ENCODE results near the gene EXTL1. TPM values are rescaled to one million over a fixed set of nuclear protein-coding genes. Genes with fewer than 3 reads are reported as not detected.

Gene EXTL1
- total and polyA plus RNA-seq, 10 of the 15 experiments (the other 5 are each of a cell fraction or from before 2014, with no cell fraction given): not detected

DNA sequence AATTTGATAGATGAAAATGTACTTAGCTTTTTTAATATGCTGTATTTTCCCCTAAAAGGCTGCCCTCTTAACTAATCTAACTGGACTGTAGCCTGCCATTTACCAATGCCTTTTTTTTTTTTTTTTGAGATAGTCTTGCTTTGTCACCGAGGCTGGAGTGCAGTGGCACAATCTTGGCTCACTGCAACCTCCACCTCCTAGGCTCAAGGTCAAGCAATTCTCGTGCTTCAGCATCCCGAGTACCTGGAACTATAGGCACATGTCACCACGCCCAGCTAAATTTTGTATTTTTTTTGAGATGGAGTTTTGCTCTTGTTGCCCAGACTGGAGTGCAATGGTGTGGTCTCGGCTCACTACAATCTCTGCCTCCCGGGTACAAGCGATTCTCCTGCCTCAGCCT lies 42.4 kb upstream of the EXTL1 start:
- POLR2A ChIA-PET: no interaction called here
- Histone ChIP-seq H3K79me2 (ENCODE audit: control insufficient read depth, insufficient read depth, low read length) (no peaks in the 10 kb centered on the region), H3K27me3 (replicated peaks in 1 of 2; ENCODE audit: control insufficient read depth in 2 of 2, insufficient read depth in 2 of 2, low read length in 1 of 2) (no peaks in the 10 kb centered on the region), H3K4me3 (no peak overlapping the region), H3K27ac (ENCODE audit: control insufficient read depth, insufficient read depth) (no peak overlapping the region), H3K4me1 (ENCODE audit: control insufficient read depth, insufficient read depth, low read length) (no peaks in the 10 kb centered on the region), H2AFZ (ENCODE audit: control insufficient read depth, low read depth, low read length) (no peak overlapping the region), H3K9ac (ENCODE audit: control insufficient read depth, insufficient read depth, low read length) (no peak overlapping the region), H3K9me3 (replicated peaks; ENCODE audit: control insufficient read depth, insufficient read depth, low read length) (no peaks in the 10 kb centered on the region), H3K36me3 (ENCODE audit: control insufficient read depth in 2 of 2, insufficient read depth in 2 of 2, low read length in 1 of 2) (peaks cover 0 to 13% of the 10 kb centered on the region in 2 experiments; a peak in 2 of 4 replicates), H4K20me1 (ENCODE audit: control insufficient read depth, insufficient read depth) (no peaks in the 10 kb centered on the region), H3K4me2 (ENCODE audit: control insufficient read depth, insufficient read depth) (no peak overlapping the region)
- SMC1A ChIA-PET (ENCODE audit: uncharacterized antibody, unreplicated experiment): no interaction called here
- 93% methylated on average over 7 of the region's 7 CpGs for WGBS (ENCODE audit: insufficient coverage, insufficient replicate concordance, low lambda C conversion rate, missing lambda C conversion rate)
- RAD21 ChIA-PET (ENCODE audit: unreplicated experiment): no interaction called here
- CTCF ChIA-PET: interaction anchor here (1.4 kb wide), 2 partner anchors 18 to 83 kb away, joined by 3 to 6 read pairs; partner anchors contain the start of gene PAFAH2
- DNase-seq (ENCODE audit: low read depth, low spot score) (no peak), FAIRE-seq (no peak), ATAC-seq (no peak)
- in situ Hi-C loops (cut with MboI): no loop called here
- TF ChIP-seq NR2C2 (IDR thresholded peaks at IDR 0.05; ENCODE audit: borderline replicate concordance, control insufficient read depth, insufficient read length, low read depth) (no peak), RELA (IDR thresholded peaks at IDR 0.05; ENCODE audit: borderline replicate concordance, partially characterized antibody) (no peak), SMAD5 (IDR thresholded peaks at IDR 0.05; ENCODE audit: low read depth) (no peak), CBFB (IDR thresholded peaks at IDR 0.05; ENCODE audit: low read depth) (no peak)
- TF ChIP-seq, protein P1, sequence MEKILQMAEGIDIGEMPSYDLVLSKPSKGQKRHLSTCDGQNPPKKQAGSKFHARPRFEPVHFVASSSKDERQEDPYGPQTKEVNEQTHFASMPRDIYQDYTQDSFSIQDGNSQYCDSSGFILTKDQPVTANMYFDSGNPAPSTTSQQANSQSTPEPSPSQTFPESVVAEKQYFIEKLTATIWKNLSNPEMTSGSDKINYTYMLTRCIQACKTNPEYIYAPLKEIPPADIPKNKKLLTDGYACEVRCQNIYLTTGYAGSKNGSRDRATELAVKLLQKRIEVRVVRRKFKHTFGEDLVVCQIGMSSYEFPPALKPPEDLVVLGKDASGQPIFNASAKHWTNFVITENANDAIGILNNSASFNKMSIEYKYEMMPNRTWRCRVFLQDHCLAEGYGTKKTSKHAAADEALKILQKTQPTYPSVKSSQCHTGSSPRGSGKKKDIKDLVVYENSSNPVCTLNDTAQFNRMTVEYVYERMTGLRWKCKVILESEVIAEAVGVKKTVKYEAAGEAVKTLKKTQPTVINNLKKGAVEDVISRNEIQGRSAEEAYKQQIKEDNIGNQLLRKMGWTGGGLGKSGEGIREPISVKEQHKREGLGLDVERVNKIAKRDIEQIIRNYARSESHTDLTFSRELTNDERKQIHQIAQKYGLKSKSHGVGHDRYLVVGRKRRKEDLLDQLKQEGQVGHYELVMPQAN (conservative IDR thresholded peaks at IDR 0.05): no peak
- TF ChIP-seq, protein P2, sequence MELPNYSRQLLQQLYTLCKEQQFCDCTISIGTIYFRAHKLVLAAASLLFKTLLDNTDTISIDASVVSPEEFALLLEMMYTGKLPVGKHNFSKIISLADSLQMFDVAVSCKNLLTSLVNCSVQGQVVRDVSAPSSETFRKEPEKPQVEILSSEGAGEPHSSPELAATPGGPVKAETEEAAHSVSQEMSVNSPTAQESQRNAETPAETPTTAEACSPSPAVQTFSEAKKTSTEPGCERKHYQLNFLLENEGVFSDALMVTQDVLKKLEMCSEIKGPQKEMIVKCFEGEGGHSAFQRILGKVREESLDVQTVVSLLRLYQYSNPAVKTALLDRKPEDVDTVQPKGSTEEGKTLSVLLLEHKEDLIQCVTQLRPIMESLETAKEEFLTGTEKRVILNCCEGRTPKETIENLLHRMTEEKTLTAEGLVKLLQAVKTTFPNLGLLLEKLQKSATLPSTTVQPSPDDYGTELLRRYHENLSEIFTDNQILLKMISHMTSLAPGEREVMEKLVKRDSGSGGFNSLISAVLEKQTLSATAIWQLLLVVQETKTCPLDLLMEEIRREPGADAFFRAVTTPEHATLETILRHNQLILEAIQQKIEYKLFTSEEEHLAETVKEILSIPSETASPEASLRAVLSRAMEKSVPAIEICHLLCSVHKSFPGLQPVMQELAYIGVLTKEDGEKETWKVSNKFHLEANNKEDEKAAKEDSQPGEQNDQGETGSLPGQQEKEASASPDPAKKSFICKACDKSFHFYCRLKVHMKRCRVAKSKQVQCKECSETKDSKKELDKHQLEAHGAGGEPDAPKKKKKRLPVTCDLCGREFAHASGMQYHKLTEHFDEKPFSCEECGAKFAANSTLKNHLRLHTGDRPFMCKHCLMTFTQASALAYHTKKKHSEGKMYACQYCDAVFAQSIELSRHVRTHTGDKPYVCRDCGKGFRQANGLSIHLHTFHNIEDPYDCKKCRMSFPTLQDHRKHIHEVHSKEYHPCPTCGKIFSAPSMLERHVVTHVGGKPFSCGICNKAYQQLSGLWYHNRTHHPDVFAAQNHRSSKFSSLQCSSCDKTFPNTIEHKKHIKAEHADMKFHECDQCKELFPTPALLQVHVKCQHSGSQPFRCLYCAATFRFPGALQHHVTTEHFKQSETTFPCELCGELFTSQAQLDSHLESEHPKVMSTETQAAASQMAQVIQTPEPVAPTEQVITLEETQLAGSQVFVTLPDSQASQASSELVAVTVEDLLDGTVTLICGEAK (IDR thresholded peaks at IDR 0.05; ENCODE audit: borderline replicate concordance): no peak
- no TSS peak for BruUV-seq (replicated peaks)
- intact Hi-C loops (cut with micrococcal nuclease; ENCODE audit: unreplicated experiment): no loop called here

Measured in GM12878 (cell line).